ENCODE measurements around the gene DLX6. TPM values are rescaled to one million over a fixed set of nuclear protein-coding genes. Genes with fewer than 3 reads are reported as not detected.

Gene DLX6
- total and polyA plus RNA-seq, 3 donors from 2014 or later, result 6.6 to 10.1 (median 7.3) TPM

GRCh38 chr7:96982586-96982985 is 22.8 kb upstream of the DLX6 start:
- no peak for DNase-seq
- 95 to 96% methylated on average over 1 of the region's 1 CpG for WGBS, 2 donors
- TF ChIP-seq POLR2A (IDR thresholded peaks at IDR 0.05), result no peak
- TF ChIP-seq, protein P1, sequence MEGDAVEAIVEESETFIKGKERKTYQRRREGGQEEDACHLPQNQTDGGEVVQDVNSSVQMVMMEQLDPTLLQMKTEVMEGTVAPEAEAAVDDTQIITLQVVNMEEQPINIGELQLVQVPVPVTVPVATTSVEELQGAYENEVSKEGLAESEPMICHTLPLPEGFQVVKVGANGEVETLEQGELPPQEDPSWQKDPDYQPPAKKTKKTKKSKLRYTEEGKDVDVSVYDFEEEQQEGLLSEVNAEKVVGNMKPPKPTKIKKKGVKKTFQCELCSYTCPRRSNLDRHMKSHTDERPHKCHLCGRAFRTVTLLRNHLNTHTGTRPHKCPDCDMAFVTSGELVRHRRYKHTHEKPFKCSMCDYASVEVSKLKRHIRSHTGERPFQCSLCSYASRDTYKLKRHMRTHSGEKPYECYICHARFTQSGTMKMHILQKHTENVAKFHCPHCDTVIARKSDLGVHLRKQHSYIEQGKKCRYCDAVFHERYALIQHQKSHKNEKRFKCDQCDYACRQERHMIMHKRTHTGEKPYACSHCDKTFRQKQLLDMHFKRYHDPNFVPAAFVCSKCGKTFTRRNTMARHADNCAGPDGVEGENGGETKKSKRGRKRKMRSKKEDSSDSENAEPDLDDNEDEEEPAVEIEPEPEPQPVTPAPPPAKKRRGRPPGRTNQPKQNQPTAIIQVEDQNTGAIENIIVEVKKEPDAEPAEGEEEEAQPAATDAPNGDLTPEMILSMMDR (IDR thresholded peaks at IDR 0.05), result no peak

GRCh38 chr7:96985992-96986391 is 19.4 kb upstream of the DLX6 start:
- Histone ChIP-seq H3K36me3 (ENCODE audit: low read depth, missing control alignments) (no peaks in the 10 kb centered on the region), H3K4me3 (no peak overlapping the region), H3K27ac (no peak overlapping the region), H3K4me1 (no peaks in the 10 kb centered on the region), H3K27me3 (no peaks in the 10 kb centered on the region), H3K9me3 (no peaks in the 10 kb centered on the region)
- intact Hi-C loops (cut with DNase I; ENCODE audit: low total_unique reads), result no loop called here
- WGBS, 2 donors, result 74 to 82% methylated on average over 1 of the region's 1 CpG
- DNase-seq, result no peak
- no peak for TF ChIP-seq POLR2A (IDR thresholded peaks at IDR 0.05)
- TF ChIP-seq, protein P1 (IDR thresholded peaks at IDR 0.05), result no peak

More at GRCh38 chr7:96982586-96982985, 22.8 kb upstream of the DLX6 start:
- Histone ChIP-seq H3K36me3 (ENCODE audit: low read depth, missing control alignments) (no peaks in the 10 kb centered on the region), H3K27ac (no peak overlapping the region), H3K4me3 (no peak overlapping the region), H3K27me3 (no peaks in the 10 kb centered on the region), H3K4me1 (no peaks in the 10 kb centered on the region), H3K9me3 (no peaks in the 10 kb centered on the region)
- intact Hi-C loops (cut with DNase I; ENCODE audit: low total_unique reads), result no loop called here

GRCh38 chr7:96986901-96987300 is 18.5 kb upstream of the DLX6 start:
- intact Hi-C loops (cut with DNase I; ENCODE audit: low total_unique reads), result no loop called here

GRCh38 chr7:96987719-96988118 is 17.6 kb upstream of the DLX6 start:
- intact Hi-C loops (cut with DNase I; ENCODE audit: low total_unique reads), result no loop called here
- H3K27me3 ChIP-seq, result peaks cover under 1% of the 10 kb centered on the region

More at GRCh38 chr7:96986901-96987300, 18.5 kb upstream of the DLX6 start:
- Histone ChIP-seq H3K9me3 (no peaks in the 10 kb centered on the region), H3K36me3 (ENCODE audit: low read depth, missing control alignments) (no peaks in the 10 kb centered on the region), H3K27me3 (no peaks in the 10 kb centered on the region), H3K4me1 (no peaks in the 10 kb centered on the region), H3K4me3 (no peak overlapping the region), H3K27ac (no peak overlapping the region)
- DNase-seq, result no peak
- WGBS, 2 donors, result 86 to 87% methylated on average over 1 of the region's 1 CpG
- no peak for TF ChIP-seq POLR2A (IDR thresholded peaks at IDR 0.05)
- TF ChIP-seq, protein P1 (IDR thresholded peaks at IDR 0.05), result no peak

More at GRCh38 chr7:96987719-96988118, 17.6 kb upstream of the DLX6 start:
- no peaks in the 10 kb centered on the region for H3K36me3 ChIP-seq (ENCODE audit: low read depth, missing control alignments)
- no peaks in the 10 kb centered on the region for H3K9me3 ChIP-seq
- H3K4me3 ChIP-seq, result no peak overlapping the region
- no peak for TF ChIP-seq POLR2A (IDR thresholded peaks at IDR 0.05)
- TF ChIP-seq, protein P1 (IDR thresholded peaks at IDR 0.05), result no peak
- H3K27ac ChIP-seq, result no peak overlapping the region
- no peak for DNase-seq
- no peaks in the 10 kb centered on the region for H3K4me1 ChIP-seq
